ENCODE measurements around the gene SMYD3. TPM values are rescaled to one million over a fixed set of nuclear protein-coding genes. Genes with fewer than 3 reads are reported as not detected.

Gene SMYD3
- total and polyA plus RNA-seq, 2 donors (not counting 3 experiments of a cell fraction or from before 2014, with no cell fraction given) = 16.0 to 32.1 TPM

DNA sequence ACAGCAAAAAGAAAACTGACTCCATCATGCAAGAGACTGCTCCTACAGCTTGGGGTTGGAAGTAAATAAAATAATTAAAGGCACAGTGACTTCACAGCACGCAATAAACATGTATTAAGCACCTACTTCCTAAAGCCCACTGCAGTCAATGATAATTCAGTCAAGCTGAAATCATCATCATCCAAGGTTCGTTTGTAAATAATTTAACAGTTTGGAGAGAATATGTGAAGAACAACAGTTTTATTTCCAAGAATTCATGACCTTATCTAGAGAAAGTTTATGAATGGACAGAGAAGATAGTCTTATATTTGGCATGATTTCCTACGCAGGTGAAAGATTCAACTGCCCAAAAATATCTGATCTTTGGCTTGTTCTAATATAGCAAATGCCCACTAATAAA is 86.8 kb downstream of the SMYD3 start:
- intact Hi-C loops (cut with micrococcal nuclease) = no loop called here
- Histone ChIP-seq H3K9me3 (replicated peaks; ENCODE audit: control insufficient read depth, insufficient read depth, low read length) (no peaks in the 10 kb centered on the region), H3K79me2 (ENCODE audit: control insufficient read depth, insufficient read depth, low read length) (no peaks in the 10 kb centered on the region), H3K27ac (ENCODE audit: insufficient read depth, low read depth, low read length) (no peak overlapping the region), H2AFZ (ENCODE audit: low read depth, low read length) (no peak overlapping the region), H4K20me1 (replicated peaks; ENCODE audit: control insufficient read depth, extremely low read depth, insufficient read depth, low read length) (peaks cover 3% of the 10 kb centered on the region), H3K9ac (replicated peaks; ENCODE audit: extremely low read depth, insufficient read depth, low read length) (no peak overlapping the region), H3K36me3 (ENCODE audit: control insufficient read depth in 2 of 2, extremely low read depth in 1 of 2, insufficient read depth in 2 of 2, low read length in 2 of 2) (no peaks in the 10 kb centered on the region), H3K4me2 (ENCODE audit: insufficient read depth, low read length) (no peak overlapping the region), H3K27me3 (ENCODE audit: control insufficient read depth in 2 of 2, insufficient read depth in 2 of 2, low read length in 2 of 2) (no peaks in the 10 kb centered on the region), H3K4me3 (replicated peaks in 1 of 3; ENCODE audit: insufficient read depth in 1 of 3, low read depth in 1 of 3, low read length in 3 of 3) (no peak overlapping the region), H3K9me1 (replicated peaks; ENCODE audit: control insufficient read depth, extremely low read depth, insufficient read depth, low read length) (no peaks in the 10 kb centered on the region), H3K4me1 (ENCODE audit: control insufficient read depth, extremely low read depth, insufficient read depth, low read length) (no peaks in the 10 kb centered on the region)
- dilution Hi-C loops (cut with MboI; ENCODE audit: extremely low pct_ligation_motif_present, low sequenced_read_pairs) = no loop called here
- BruUV-seq (replicated peaks) = no TSS peak
- FAIRE-seq (no peak), DNase-seq (ENCODE audit: low read depth, low spot score) (no peak)
- CTCF ChIA-PET = interaction anchor here (1.5 kb wide), 2 partner anchors 14 to 1267 kb away, joined by 3 to 4 read pairs; no protein-coding TSS in a partner anchor
- TF ChIP-seq MYC (IDR thresholded peaks at IDR 0.05; ENCODE audit: low read depth, low read length) (no peak), GATA2 (IDR thresholded peaks at IDR 0.05; ENCODE audit: insufficient read depth, insufficient read length, low read depth, low read length) (no peak), POLR2AphosphoS5 (IDR thresholded peaks at IDR 0.05; ENCODE audit: insufficient read depth, low read depth, low read length) (no peak), JUN (IDR thresholded peaks at IDR 0.05; ENCODE audit: borderline replicate concordance, insufficient read depth, insufficient read length, low read depth) (no peak), POLR2A (IDR thresholded peaks at IDR 0.05; ENCODE audit: low read depth, low read length) (no peak), FOS (IDR thresholded peaks at IDR 0.05; ENCODE audit: borderline replicate concordance, insufficient read depth, low read length) (no peak), EZH2 (IDR thresholded peaks at IDR 0.05; ENCODE audit: borderline replicate concordance, low read depth, low read length, severe bottlenecking) (no peak)
- TF ChIP-seq, protein P1, sequence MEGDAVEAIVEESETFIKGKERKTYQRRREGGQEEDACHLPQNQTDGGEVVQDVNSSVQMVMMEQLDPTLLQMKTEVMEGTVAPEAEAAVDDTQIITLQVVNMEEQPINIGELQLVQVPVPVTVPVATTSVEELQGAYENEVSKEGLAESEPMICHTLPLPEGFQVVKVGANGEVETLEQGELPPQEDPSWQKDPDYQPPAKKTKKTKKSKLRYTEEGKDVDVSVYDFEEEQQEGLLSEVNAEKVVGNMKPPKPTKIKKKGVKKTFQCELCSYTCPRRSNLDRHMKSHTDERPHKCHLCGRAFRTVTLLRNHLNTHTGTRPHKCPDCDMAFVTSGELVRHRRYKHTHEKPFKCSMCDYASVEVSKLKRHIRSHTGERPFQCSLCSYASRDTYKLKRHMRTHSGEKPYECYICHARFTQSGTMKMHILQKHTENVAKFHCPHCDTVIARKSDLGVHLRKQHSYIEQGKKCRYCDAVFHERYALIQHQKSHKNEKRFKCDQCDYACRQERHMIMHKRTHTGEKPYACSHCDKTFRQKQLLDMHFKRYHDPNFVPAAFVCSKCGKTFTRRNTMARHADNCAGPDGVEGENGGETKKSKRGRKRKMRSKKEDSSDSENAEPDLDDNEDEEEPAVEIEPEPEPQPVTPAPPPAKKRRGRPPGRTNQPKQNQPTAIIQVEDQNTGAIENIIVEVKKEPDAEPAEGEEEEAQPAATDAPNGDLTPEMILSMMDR (IDR thresholded peaks at IDR 0.05; ENCODE audit: extremely low read depth in 1 of 2, insufficient read depth in 1 of 2, low read depth in 1 of 2, low read length in 2 of 2) = no peak
- TF ChIP-seq, protein P2, sequence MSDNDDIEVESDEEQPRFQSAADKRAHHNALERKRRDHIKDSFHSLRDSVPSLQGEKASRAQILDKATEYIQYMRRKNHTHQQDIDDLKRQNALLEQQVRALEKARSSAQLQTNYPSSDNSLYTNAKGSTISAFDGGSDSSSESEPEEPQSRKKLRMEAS (IDR thresholded peaks at IDR 0.05; ENCODE audit: insufficient read depth, insufficient read length) = no peak
- POLR2A ChIA-PET = interaction anchor here (0.7 kb wide), 1 partner anchor 82 kb away, joined by 4 read pairs; no protein-coding TSS in a partner anchor
